Heart left ventricle (tissue), 13 donors: ENCODE results near the gene UCHL5.

Experiments used
- POLR2A ChIP-seq, 2 donors: fragments of 450-650 bp; IDR thresholded peaks; one replicate each; pipeline ENCODE4 v1.6.1; 2017; ENCODE audit warnings: antibody characterized with exemption in 2 of 2, mild to moderate bottlenecking in 2 of 2, moderate library complexity in 2 of 2
- TF ChIP-seq, protein P1 (sequence below), 12 donors: fragments of 200-600 bp; sonication (generic) in 4 of 12; IDR thresholded peaks; one replicate each; pipeline versions ENCODE4 v1.5.0 to v1.8.0; 2018 to 2022; ENCODE audit warnings: antibody characterized with exemption in 12 of 12, mild to moderate bottlenecking in 5 of 12
- donor health status: ischemic (EF 13 %, LVEDD 7.1; RV severe dilation, severe dysfunction).
- donor health status: DM: no; HTN: yes; CAD: no.
- donor health status: DM: no; HTN: no; CAD: no.
- donor health status: ischemic (EF 25% LVEDD 6.9; RV normal size, moderate dysfunction).
- donor health status: ischemic (EF 25% LVEDD 5.7; RV mildly dilated, moderate dysfunction).
- donor health status: ischemic (EF 35%, LVEDD 5.7; RV mildly dilated, moderate dysfunction).
- donor health status: nonischemic (EF 11% LVEDD 7.7; RV severe dilation, severe dysfunction).
- donor health status: DM: yes; HTN: yes; CAD: no.
- donor health status: PGD.
- donor health status: ischemic (EF 29% LVEDD 5.4; RV normal size, mild dysfunction).
- donor health status: nonischemic (EF 23%, LVEDD 6.1; RV moderate dilation, normal function).

DNA sequence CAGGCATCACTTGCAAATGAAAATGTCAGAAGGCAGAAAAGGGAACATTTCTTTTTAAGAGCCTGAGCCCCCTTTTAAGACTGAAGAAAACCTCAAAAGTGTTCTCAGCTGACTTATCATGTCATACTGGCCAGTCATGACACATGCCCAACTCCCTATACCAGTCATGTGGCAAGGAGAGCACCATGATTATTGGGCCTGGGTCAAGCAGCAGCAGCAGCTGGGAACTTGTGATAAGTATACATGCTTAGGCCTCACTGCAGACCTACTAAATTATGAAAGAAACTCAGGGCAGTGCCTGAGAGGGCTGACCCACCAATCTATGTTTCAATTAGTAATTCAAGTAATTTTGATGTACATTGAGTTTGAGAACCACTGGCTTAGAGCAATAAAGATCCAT is 8.9 kb upstream of the UCHL5 start:
- TF ChIP-seq, protein P1, sequence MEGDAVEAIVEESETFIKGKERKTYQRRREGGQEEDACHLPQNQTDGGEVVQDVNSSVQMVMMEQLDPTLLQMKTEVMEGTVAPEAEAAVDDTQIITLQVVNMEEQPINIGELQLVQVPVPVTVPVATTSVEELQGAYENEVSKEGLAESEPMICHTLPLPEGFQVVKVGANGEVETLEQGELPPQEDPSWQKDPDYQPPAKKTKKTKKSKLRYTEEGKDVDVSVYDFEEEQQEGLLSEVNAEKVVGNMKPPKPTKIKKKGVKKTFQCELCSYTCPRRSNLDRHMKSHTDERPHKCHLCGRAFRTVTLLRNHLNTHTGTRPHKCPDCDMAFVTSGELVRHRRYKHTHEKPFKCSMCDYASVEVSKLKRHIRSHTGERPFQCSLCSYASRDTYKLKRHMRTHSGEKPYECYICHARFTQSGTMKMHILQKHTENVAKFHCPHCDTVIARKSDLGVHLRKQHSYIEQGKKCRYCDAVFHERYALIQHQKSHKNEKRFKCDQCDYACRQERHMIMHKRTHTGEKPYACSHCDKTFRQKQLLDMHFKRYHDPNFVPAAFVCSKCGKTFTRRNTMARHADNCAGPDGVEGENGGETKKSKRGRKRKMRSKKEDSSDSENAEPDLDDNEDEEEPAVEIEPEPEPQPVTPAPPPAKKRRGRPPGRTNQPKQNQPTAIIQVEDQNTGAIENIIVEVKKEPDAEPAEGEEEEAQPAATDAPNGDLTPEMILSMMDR (IDR thresholded peaks at IDR 0.05): no peak
- TF ChIP-seq POLR2A (IDR thresholded peaks at IDR 0.05): no peak
